Measurements from ENCODE around the gene PANK2. TPM values are rescaled to one million over a fixed set of nuclear protein-coding genes. Genes with fewer than 3 reads are reported as not detected.
A peak's percentile ranks its signal among the peaks of the same experiment; 100 is the strongest.

The PANK2 gene
- total and polyA plus RNA-seq, 2 experiments from 2014 or later, result 36.1 to 72.0 TPM

DNA sequence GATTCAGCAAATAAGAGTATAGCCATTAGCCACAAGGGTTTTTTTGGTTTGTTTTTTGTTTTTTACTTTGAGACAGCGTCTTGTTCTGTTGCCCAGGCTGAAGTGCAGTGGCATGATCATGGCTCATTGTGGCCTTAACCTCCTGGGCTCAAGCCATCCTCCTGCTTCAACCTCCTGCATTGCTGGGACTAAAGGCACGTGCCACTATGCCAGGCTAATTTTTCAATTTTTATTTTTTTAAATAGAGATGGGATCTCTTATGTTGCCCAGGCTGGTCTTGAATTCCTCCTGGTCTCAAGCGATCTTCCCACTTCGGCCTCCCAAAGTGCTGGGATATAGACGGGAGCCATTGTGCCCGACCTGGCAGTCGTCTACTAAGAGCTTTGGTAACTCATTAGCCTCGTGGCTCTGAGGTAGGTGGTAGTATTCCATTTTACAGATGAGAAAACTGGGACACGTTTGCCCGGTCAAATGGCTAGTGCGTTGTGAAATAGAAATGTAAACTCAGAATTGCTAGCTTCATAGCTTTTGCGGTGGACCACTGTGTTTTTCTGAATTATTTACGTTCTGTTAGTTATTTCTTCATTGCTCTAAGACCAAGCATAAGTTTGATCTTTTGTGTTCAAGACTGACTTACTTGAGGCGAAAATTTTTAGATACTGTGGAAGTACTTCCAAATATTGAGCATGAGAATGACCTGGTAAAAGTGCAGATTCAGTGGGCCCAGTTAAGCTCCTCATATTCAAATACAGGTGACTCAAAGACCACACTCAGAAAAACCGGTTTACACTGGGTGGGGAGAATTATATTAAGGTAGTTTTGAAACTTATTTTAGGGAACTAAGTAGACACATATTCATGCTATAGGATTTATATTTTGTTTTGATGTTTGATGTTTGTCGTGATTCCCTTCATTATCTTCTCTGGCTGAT lies 2.1 kb downstream of the PANK2 start:
- Histone ChIP-seq H3K4me1 (ENCODE audit: insufficient read depth) (peaks cover 47% of the 10 kb centered on the region), H3F3A (replicated peaks; ENCODE audit: low read depth) (no peaks in the 10 kb centered on the region), H3K27me3 (ENCODE audit: insufficient read depth) (no peaks in the 10 kb centered on the region), H3K27ac (ENCODE audit: low read depth) (peak overlapping the region; percentile 93; the same call in 1 of the 2 replicates), H3K4me2 (peak overlapping the region; percentile 88), H3K36me3 (ENCODE audit: insufficient read depth) (no peaks in the 10 kb centered on the region), H2AFZ (no peak overlapping the region), H4K20me1 (replicated peaks; ENCODE audit: insufficient read depth) (peaks cover 55% of the 10 kb centered on the region), H3K79me2 (replicated peaks; ENCODE audit: insufficient read depth) (peaks cover 85% of the 10 kb centered on the region), H3K4me3 (peak overlapping the region; percentile 92), H3K9me2 (ENCODE audit: insufficient read depth) (no peaks in the 10 kb centered on the region)
- DNase-seq (ENCODE audit: low spot score) (no peak), ATAC-seq (no peak)
- peaks cover 58% of the 10 kb centered on the region for H3K36me3 Mint-ChIP-seq (ENCODE audit: low read depth)
- 0 out of 3 replicates have a peak, but pooled peaks cover 2% of the 10 kb centered on the region for H3K9me3 Mint-ChIP-seq
- H3K4me3 Mint-ChIP-seq, result peak overlapping the region; percentile 99
- H3K27me3 Mint-ChIP-seq (ENCODE audit: insufficient read depth, low read depth, poor library complexity), result peaks cover 19% of the 10 kb centered on the region
- TF ChIP-seq, protein P1, sequence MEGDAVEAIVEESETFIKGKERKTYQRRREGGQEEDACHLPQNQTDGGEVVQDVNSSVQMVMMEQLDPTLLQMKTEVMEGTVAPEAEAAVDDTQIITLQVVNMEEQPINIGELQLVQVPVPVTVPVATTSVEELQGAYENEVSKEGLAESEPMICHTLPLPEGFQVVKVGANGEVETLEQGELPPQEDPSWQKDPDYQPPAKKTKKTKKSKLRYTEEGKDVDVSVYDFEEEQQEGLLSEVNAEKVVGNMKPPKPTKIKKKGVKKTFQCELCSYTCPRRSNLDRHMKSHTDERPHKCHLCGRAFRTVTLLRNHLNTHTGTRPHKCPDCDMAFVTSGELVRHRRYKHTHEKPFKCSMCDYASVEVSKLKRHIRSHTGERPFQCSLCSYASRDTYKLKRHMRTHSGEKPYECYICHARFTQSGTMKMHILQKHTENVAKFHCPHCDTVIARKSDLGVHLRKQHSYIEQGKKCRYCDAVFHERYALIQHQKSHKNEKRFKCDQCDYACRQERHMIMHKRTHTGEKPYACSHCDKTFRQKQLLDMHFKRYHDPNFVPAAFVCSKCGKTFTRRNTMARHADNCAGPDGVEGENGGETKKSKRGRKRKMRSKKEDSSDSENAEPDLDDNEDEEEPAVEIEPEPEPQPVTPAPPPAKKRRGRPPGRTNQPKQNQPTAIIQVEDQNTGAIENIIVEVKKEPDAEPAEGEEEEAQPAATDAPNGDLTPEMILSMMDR (conservative IDR thresholded peaks at IDR 0.05; ENCODE audit: low read depth in 2 of 2), result no peak
- TF ChIP-seq POLR2AphosphoS5 (IDR thresholded peaks at IDR 0.05; ENCODE audit: low read depth) (no peak), STAT1 (IDR thresholded peaks at IDR 0.05; ENCODE audit: unreplicated experiment) (no peak), ZNF331 (CRISPR knock-in tag; IDR thresholded peaks at IDR 0.05; ENCODE audit: low read depth) (no peak), NANOG (IDR thresholded peaks at IDR 0.05; ENCODE audit: borderline replicate concordance) (no peak), EZH2phosphoT487 (IDR thresholded peaks at IDR 0.05; ENCODE audit: unreplicated experiment) (no peak), ZNF114 (CRISPR knock-in tag; IDR thresholded peaks at IDR 0.05) (no peak), EZH2 (IDR thresholded peaks at IDR 0.05; ENCODE audit: low read depth, unreplicated experiment) (no peak), JUNB (IDR thresholded peaks at IDR 0.05; ENCODE audit: unreplicated experiment) (no peak)
- TF ChIP-seq, protein P2, sequence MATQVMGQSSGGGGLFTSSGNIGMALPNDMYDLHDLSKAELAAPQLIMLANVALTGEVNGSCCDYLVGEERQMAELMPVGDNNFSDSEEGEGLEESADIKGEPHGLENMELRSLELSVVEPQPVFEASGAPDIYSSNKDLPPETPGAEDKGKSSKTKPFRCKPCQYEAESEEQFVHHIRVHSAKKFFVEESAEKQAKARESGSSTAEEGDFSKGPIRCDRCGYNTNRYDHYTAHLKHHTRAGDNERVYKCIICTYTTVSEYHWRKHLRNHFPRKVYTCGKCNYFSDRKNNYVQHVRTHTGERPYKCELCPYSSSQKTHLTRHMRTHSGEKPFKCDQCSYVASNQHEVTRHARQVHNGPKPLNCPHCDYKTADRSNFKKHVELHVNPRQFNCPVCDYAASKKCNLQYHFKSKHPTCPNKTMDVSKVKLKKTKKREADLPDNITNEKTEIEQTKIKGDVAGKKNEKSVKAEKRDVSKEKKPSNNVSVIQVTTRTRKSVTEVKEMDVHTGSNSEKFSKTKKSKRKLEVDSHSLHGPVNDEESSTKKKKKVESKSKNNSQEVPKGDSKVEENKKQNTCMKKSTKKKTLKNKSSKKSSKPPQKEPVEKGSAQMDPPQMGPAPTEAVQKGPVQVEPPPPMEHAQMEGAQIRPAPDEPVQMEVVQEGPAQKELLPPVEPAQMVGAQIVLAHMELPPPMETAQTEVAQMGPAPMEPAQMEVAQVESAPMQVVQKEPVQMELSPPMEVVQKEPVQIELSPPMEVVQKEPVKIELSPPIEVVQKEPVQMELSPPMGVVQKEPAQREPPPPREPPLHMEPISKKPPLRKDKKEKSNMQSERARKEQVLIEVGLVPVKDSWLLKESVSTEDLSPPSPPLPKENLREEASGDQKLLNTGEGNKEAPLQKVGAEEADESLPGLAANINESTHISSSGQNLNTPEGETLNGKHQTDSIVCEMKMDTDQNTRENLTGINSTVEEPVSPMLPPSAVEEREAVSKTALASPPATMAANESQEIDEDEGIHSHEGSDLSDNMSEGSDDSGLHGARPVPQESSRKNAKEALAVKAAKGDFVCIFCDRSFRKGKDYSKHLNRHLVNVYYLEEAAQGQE (IDR thresholded peaks at IDR 0.05; ENCODE audit: unreplicated experiment), result no peak
- TF ChIP-seq, protein P3, sequence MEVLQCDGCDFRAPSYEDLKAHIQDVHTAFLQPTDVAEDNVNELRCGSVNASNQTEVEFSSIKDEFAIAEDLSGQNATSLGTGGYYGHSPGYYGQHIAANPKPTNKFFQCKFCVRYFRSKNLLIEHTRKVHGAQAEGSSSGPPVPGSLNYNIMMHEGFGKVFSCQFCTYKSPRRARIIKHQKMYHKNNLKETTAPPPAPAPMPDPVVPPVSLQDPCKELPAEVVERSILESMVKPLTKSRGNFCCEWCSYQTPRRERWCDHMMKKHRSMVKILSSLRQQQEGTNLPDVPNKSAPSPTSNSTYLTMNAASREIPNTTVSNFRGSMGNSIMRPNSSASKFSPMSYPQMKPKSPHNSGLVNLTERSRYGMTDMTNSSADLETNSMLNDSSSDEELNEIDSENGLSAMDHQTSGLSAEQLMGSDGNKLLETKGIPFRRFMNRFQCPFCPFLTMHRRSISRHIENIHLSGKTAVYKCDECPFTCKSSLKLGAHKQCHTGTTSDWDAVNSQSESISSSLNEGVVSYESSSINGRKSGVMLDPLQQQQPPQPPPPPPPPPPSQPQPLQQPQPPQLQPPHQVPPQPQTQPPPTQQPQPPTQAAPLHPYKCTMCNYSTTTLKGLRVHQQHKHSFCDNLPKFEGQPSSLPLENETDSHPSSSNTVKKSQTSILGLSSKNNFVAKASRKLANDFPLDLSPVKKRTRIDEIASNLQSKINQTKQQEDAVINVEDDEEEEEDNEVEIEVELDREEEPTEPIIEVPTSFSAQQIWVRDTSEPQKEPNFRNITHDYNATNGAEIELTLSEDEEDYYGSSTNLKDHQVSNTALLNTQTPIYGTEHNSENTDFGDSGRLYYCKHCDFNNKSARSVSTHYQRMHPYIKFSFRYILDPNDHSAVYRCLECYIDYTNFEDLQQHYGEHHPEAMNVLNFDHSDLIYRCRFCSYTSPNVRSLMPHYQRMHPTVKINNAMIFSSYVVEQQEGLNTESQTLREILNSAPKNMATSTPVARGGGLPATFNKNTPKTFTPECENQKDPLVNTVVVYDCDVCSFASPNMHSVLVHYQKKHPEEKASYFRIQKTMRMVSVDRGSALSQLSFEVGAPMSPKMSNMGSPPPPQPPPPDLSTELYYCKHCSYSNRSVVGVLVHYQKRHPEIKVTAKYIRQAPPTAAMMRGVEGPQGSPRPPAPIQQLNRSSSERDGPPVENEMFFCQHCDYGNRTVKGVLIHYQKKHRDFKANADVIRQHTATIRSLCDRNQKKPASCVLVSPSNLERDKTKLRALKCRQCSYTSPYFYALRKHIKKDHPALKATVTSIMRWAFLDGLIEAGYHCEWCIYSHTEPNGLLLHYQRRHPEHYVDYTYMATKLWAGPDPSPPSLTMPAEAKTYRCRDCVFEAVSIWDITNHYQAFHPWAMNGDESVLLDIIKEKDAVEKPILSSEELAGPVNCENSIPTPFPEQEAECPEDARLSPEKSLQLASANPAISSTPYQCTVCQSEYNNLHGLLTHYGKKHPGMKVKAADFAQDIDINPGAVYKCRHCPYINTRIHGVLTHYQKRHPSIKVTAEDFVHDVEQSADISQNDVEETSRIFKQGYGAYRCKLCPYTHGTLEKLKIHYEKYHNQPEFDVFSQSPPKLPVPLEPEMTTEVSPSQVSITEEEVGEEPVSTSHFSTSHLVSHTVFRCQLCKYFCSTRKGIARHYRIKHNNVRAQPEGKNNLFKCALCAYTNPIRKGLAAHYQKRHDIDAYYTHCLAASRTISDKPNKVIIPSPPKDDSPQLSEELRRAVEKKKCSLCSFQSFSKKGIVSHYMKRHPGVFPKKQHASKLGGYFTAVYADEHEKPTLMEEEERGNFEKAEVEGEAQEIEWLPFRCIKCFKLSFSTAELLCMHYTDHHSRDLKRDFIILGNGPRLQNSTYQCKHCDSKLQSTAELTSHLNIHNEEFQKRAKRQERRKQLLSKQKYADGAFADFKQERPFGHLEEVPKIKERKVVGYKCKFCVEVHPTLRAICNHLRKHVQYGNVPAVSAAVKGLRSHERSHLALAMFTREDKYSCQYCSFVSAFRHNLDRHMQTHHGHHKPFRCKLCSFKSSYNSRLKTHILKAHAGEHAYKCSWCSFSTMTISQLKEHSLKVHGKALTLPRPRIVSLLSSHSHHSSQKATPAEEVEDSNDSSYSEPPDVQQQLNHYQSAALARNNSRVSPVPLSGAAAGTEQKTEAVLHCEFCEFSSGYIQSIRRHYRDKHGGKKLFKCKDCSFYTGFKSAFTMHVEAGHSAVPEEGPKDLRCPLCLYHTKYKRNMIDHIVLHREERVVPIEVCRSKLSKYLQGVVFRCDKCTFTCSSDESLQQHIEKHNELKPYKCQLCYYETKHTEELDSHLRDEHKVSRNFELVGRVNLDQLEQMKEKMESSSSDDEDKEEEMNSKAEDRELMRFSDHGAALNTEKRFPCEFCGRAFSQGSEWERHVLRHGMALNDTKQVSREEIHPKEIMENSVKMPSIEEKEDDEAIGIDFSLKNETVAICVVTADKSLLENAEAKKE (CRISPR knock-in tag; IDR thresholded peaks at IDR 0.05), result no peak
- TF ChIP-seq, protein P4, sequence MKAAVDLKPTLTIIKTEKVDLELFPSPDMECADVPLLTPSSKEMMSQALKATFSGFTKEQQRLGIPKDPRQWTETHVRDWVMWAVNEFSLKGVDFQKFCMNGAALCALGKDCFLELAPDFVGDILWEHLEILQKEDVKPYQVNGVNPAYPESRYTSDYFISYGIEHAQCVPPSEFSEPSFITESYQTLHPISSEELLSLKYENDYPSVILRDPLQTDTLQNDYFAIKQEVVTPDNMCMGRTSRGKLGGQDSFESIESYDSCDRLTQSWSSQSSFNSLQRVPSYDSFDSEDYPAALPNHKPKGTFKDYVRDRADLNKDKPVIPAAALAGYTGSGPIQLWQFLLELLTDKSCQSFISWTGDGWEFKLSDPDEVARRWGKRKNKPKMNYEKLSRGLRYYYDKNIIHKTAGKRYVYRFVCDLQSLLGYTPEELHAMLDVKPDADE (IDR thresholded peaks at IDR 0.05), result no peak
- peaks cover 45% of the 10 kb centered on the region for H3K4me1 Mint-ChIP-seq
- H3K27ac Mint-ChIP-seq, result peak overlapping the region; percentile 90

Measured in GM23338 (cell line).